Fibroblast of lung (primary cell): ENCODE measurements around the gene LMX1A. TPM values are rescaled to one million over a fixed set of nuclear protein-coding genes. Genes with fewer than 3 reads are reported as not detected.

Experiments
- DNase-seq, 2 donors: peaks; one replicate each; pipeline versions ENCODE4 v3.0.0 to v3.0.0-alpha.2; 2010; ENCODE audit warnings: low read depth in 2 of 2
- H2AFZ ChIP-seq: 2 replicates; pipeline ENCODE4 v1.5.1; 2012; ENCODE audit warnings: low read length, control low read depth, inconsistent platforms
- H3K27ac ChIP-seq: 2 replicates; pipeline ENCODE4 v1.5.1; 2011; ENCODE audit warnings: low read length, control low read depth; ENCODE audit not compliant: insufficient read depth
- H3K27me3 ChIP-seq: 2 replicates; pipeline ENCODE4 v1.5.1; 2011; ENCODE audit warnings: mild to moderate bottlenecking, low read length; ENCODE audit not compliant: control insufficient read depth, insufficient read depth
- H3K36me3 ChIP-seq: 2 replicates; pipeline ENCODE4 v1.5.1; 2011; ENCODE audit warnings: low read length; ENCODE audit not compliant: control insufficient read depth, insufficient read depth
- H3K4me1 ChIP-seq: 2 replicates; pipeline ENCODE4 v1.5.1; 2011; ENCODE audit warnings: low read length; ENCODE audit not compliant: control insufficient read depth, insufficient read depth; ENCODE audit errors: extremely low read depth
- H3K4me2 ChIP-seq: 2 replicates; pipeline ENCODE4 v1.5.1; 2011; ENCODE audit warnings: low read length, control low read depth; ENCODE audit not compliant: insufficient read depth; ENCODE audit errors: extremely low read depth
- H3K4me3 ChIP-seq, 4 experiments: fragments of 200-600 bp in 1 of 4; sonication (generic) in 1 of 4; replicated peaks in 1 of 4; 2 replicates each; pipeline ENCODE4 v1.5.1; 2011 to 2016; ENCODE audit warnings: low read length in 4 of 4, low read depth in 3 of 4, mild to moderate bottlenecking in 3 of 4, control low read depth in 2 of 4, inconsistent platforms in 1 of 4, mixed read lengths in 1 of 4; ENCODE audit not compliant: insufficient read depth in 1 of 4; ENCODE audit errors: control extremely low read depth in 1 of 4
- H3K79me2 ChIP-seq: 2 replicates; pipeline ENCODE4 v1.5.1; 2012; ENCODE audit warnings: mild to moderate bottlenecking, low read length, inconsistent platforms; ENCODE audit not compliant: control insufficient read depth, insufficient read depth
- H3K9ac ChIP-seq: 2 replicates; pipeline ENCODE4 v1.5.1; 2011; ENCODE audit warnings: mild to moderate bottlenecking, low read length, control low read depth; ENCODE audit not compliant: insufficient read depth
- H3K9me3 ChIP-seq: 2 replicates; pipeline ENCODE4 v1.5.1; 2012; ENCODE audit warnings: low read depth, low read length; ENCODE audit not compliant: control insufficient read depth, insufficient read depth
- H4K20me1 ChIP-seq: 2 replicates; pipeline ENCODE4 v1.5.1; 2011; ENCODE audit warnings: low read length; ENCODE audit not compliant: control insufficient read depth, insufficient read depth; ENCODE audit errors: extremely low read depth
- EZH2 ChIP-seq: IDR thresholded peaks from 2 replicates; pipeline ENCODE4 v1.5.1; 2012; ENCODE audit warnings: low read length, control low read depth, mild to moderate bottlenecking; ENCODE audit errors: missing control alignments
- polyA plus RNA-seq, 2 donors: library from polyadenylated mRNA; depleted of rRNA in 1 of 2; stranded (reverse) in 1 of 2; unstranded in 1 of 2; fragments of >200 nt; gene quantifications; 2 replicates each; pipeline ENCODE4 v1.2.1, GENCODE V29; 2011 to 2012; ENCODE audit warnings: missing spikeins in 1 of 2
- total RNA-seq: library from RNA; depleted of rRNA; stranded (reverse); fragments of >200 nt; gene quantifications from 2 replicates; pipeline ENCODE4 v1.2.1, GENCODE V29; 2014
- TF ChIP-seq, protein P1 (sequence below), 2 donors: IDR thresholded peaks in 1 of 2; conservative IDR thresholded peaks in 1 of 2; 1 replicate in 1 of 2; 2 replicates in 1 of 2; pipeline ENCODE4 v1.5.1; 2011 to 2012; ENCODE audit warnings: low read length in 2 of 2, control low read depth in 1 of 2, inconsistent platforms in 1 of 2, low read depth in 1 of 2, mild to moderate bottlenecking in 1 of 2

LMX1A gene
- total and polyA plus RNA-seq, 2 donors (not counting 1 experiment from before 2014, with no cell fraction given): not detected

DNA sequence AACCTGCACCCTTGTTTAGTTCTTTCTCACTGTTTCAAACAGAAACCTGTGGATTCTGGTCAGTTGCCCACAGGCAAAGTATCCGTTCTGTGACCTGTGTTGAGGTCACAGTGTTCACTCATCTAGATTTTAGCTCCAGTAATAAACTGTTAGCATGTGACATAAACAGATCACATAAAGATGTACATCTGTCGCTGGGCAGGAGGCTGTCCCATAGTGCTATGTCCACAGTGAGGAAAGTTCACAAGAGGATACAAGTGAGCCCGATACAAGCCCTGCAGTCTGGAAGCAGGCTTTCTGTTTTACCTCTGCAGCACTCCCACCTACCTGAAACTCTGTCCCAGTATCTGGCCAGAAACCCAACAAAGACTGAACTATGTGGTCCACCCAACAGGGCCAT is 28.4 kb downstream of the LMX1A start:
- Histone ChIP-seq H3K27me3 (no peaks in the 10 kb centered on the region), H3K27ac (no peak overlapping the region), H3K9ac (no peak overlapping the region), H4K20me1 (no peaks in the 10 kb centered on the region), H3K4me3 (no peak overlapping the region), H3K4me1 (no peaks in the 10 kb centered on the region), H3K79me2 (no peaks in the 10 kb centered on the region), H3K36me3 (no peaks in the 10 kb centered on the region), H2AFZ (no peak overlapping the region), H3K4me2 (no peak overlapping the region), H3K9me3 (no peaks in the 10 kb centered on the region)
- no peak for DNase-seq
- TF ChIP-seq, protein P1, sequence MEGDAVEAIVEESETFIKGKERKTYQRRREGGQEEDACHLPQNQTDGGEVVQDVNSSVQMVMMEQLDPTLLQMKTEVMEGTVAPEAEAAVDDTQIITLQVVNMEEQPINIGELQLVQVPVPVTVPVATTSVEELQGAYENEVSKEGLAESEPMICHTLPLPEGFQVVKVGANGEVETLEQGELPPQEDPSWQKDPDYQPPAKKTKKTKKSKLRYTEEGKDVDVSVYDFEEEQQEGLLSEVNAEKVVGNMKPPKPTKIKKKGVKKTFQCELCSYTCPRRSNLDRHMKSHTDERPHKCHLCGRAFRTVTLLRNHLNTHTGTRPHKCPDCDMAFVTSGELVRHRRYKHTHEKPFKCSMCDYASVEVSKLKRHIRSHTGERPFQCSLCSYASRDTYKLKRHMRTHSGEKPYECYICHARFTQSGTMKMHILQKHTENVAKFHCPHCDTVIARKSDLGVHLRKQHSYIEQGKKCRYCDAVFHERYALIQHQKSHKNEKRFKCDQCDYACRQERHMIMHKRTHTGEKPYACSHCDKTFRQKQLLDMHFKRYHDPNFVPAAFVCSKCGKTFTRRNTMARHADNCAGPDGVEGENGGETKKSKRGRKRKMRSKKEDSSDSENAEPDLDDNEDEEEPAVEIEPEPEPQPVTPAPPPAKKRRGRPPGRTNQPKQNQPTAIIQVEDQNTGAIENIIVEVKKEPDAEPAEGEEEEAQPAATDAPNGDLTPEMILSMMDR (conservative IDR thresholded peaks at IDR 0.05 in 1 of 2, IDR thresholded peaks at IDR 0.05 in 1 of 2; ENCODE audit: low read depth in 1 of 2, low read length in 2 of 2): no peak
- no peak for TF ChIP-seq EZH2

DNA sequence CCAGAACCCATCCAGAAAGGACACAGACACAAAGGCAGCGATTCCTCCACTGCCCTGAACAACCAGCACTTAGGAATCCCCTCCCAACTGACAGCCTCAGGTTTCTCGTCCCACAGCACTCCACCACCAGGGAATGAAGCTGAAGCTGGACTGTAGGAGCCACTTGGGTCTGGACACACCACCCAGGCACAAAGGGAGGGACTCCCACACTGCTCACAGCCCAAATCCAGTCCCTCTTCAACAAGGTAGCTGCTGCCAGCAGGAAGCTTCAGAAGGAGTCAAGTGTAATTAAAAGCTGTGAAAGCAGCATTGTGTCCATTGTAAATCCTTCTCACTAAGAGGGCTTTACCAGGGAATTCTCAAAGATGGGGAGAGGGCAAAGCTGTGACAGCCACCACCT is 29.0 kb downstream of the LMX1A start:
- no peaks in the 10 kb centered on the region for H3K79me2 ChIP-seq
- no peak overlapping the region for H3K27ac ChIP-seq
- no peak overlapping the region for H3K4me2 ChIP-seq
- no peaks in the 10 kb centered on the region for H3K36me3 ChIP-seq
- TF ChIP-seq, protein P1 (conservative IDR thresholded peaks at IDR 0.05 in 1 of 2, IDR thresholded peaks at IDR 0.05 in 1 of 2; ENCODE audit: low read depth in 1 of 2, low read length in 2 of 2): no peak
- TF ChIP-seq EZH2: no peak
- no peaks in the 10 kb centered on the region for H3K4me1 ChIP-seq
- no peak overlapping the region for H2AFZ ChIP-seq
- H3K9ac ChIP-seq: no peak overlapping the region
- no peak overlapping the region for H3K4me3 ChIP-seq
- no peak for DNase-seq
- H4K20me1 ChIP-seq: no peaks in the 10 kb centered on the region
- no peaks in the 10 kb centered on the region for H3K27me3 ChIP-seq
- H3K9me3 ChIP-seq: no peaks in the 10 kb centered on the region

DNA sequence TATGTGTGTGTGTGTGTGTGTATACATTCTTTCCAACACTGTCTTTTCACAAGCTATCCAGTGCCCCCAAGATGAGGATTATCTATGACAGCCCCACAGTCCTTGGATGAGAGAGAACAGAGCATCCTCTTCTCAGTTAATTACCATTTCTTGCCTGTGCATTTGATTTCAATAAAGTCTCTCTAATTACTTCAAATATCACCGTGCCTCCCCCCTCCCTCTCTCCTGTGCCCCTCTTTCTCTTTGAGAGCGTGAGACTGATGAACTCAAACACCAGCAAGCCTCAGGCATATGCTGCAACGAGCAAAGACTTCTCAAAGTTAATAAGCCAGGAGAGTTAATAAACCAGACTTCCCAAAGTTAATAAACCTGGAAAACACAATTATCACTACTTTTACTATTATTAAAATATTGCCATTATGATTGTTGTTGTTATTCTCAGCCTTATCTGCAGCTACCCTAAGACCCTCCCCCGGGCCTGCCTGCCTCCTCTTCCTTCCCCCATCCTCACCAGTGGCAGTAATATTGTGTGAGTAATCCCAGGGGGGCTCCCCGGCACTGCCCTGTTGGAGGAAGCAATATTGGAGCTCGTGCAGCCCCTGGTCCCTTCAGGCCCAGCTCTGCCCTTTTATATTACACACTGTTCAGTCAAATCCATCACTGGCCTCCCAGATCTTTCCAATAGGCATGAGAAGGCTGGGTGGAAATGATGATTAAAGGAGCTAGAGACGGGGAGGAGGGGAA is 30.9 kb downstream of the LMX1A start:
- no peaks in the 10 kb centered on the region for H3K27me3 ChIP-seq
- no peak overlapping the region for H2AFZ ChIP-seq
- H3K9ac ChIP-seq: no peak overlapping the region
- no peak overlapping the region for H3K27ac ChIP-seq
- no peaks in the 10 kb centered on the region for H3K4me1 ChIP-seq
- H3K4me2 ChIP-seq: no peak overlapping the region
- H3K9me3 ChIP-seq: no peaks in the 10 kb centered on the region
- no peak for DNase-seq
- no peaks in the 10 kb centered on the region for H3K79me2 ChIP-seq
- H4K20me1 ChIP-seq: no peaks in the 10 kb centered on the region
- no peak overlapping the region for H3K4me3 ChIP-seq
- TF ChIP-seq EZH2: no peak
- TF ChIP-seq, protein P1 (conservative IDR thresholded peaks at IDR 0.05 in 1 of 2, IDR thresholded peaks at IDR 0.05 in 1 of 2; ENCODE audit: low read depth in 1 of 2, low read length in 2 of 2): no peak
- no peaks in the 10 kb centered on the region for H3K36me3 ChIP-seq
